IMR-90 (cell line): ENCODE measurements around the gene UBE3C. TPM values are rescaled to one million over a fixed set of nuclear protein-coding genes. Genes with fewer than 3 reads are reported as not detected.

Experiments used
- ATAC-seq: fragments of 200-7000 bp; cut with Tn5 transposase; 2 replicates; pipeline ENCODE4 v1.9.1; 2020; ENCODE audit warnings: low read depth, mild to moderate bottlenecking, moderate library complexity
- BruUV-seq: library from RNA; stranded (reverse); fragments of 400-500 nt; replicated peaks from 2 replicates; lab custom pipeline; 2021; lab: Mats Ljungman, UMichigan
- CTCF ChIA-PET: fragments of 300-600 bp; formaldehyde crosslinking; extraction: SDS; loops from one replicate; lab custom pipeline; 2021; ENCODE audit warnings: antibody characterized with exemption; lab: Yijun Ruan, JAX
- POLR2A ChIA-PET: fragments of 300-600 bp; sonication (Branson Sonifier 250); formaldehyde crosslinking; loops from one replicate; lab custom pipeline; 2022; ENCODE audit warnings: antibody characterized with exemption; ENCODE audit not compliant: unreplicated experiment; lab: Charles Lee
- DNase-seq: peaks from one replicate; pipeline ENCODE4 v3.0.0; 2013
- H2AFZ ChIP-seq: replicated peaks from 2 replicates; pipeline ENCODE3; 2013; ENCODE audit warnings: low read length, mild to moderate bottlenecking; ENCODE audit not compliant: poor library complexity
- H2AK5ac ChIP-seq: 2 replicates; pipeline ENCODE4 v1.6.1; 2013; ENCODE audit warnings: low read depth, low read length, inconsistent platforms
- H2AK9ac ChIP-seq: replicated peaks from 2 replicates; pipeline ENCODE3; 2013; ENCODE audit warnings: mild to moderate bottlenecking, low read depth, low read length, moderate library complexity; ENCODE audit not compliant: poor library complexity
- H2BK120ac ChIP-seq: 2 replicates; pipeline ENCODE4 v1.6.1; 2013; ENCODE audit warnings: low read depth, low read length, inconsistent platforms
- H2BK15ac ChIP-seq: 3 replicates; pipeline ENCODE4 v1.6.1; 2013; ENCODE audit warnings: low read depth, low read length, inconsistent platforms
- H2BK20ac ChIP-seq: 2 replicates; pipeline ENCODE4 v1.6.1; 2013; ENCODE audit warnings: low read depth, mild to moderate bottlenecking, inconsistent platforms, low read length, moderate library complexity
- H2BK5ac ChIP-seq: 2 replicates; pipeline ENCODE4 v1.6.1; 2013; ENCODE audit warnings: mild to moderate bottlenecking, low read depth, low read length, inconsistent platforms; ENCODE audit not compliant: poor library complexity, severe bottlenecking
- H3K14ac ChIP-seq: replicated peaks from 2 replicates; pipeline ENCODE4 v1.6.1; 2013; ENCODE audit warnings: low read depth, low read length, inconsistent platforms
- H3K18ac ChIP-seq: 2 replicates; pipeline ENCODE4 v1.6.1; 2013; ENCODE audit warnings: low read depth, low read length, control low read depth
- H3K23ac ChIP-seq: 2 replicates; pipeline ENCODE4 v1.6.1; 2013; ENCODE audit warnings: low read depth, low read length, inconsistent platforms
- H3K27ac ChIP-seq: 2 replicates; pipeline ENCODE4 v1.5.1; 2013; ENCODE audit warnings: mild to moderate bottlenecking, control low read depth, low read length; ENCODE audit not compliant: insufficient read depth
- H3K27me3 ChIP-seq: 2 replicates; pipeline ENCODE4 v1.6.1; 2013; ENCODE audit warnings: low read length; ENCODE audit not compliant: control insufficient read depth, insufficient read depth
- H3K36me3 ChIP-seq: 2 replicates; pipeline ENCODE4 v1.6.1; 2013; ENCODE audit warnings: low read length, mixed read lengths; ENCODE audit not compliant: control insufficient read depth, insufficient read depth
- H3K4ac ChIP-seq: 2 replicates; pipeline ENCODE4 v1.6.1; 2013; ENCODE audit warnings: low read depth, low read length, inconsistent platforms
- H3K4me1 ChIP-seq: 2 replicates; pipeline ENCODE4 v1.6.1; 2013; ENCODE audit warnings: low read length, mixed read lengths; ENCODE audit not compliant: control insufficient read depth, insufficient read depth
- H3K4me2 ChIP-seq: 2 replicates; pipeline ENCODE4 v1.6.1; 2013; ENCODE audit warnings: low read depth, mild to moderate bottlenecking, control low read depth, low read length, moderate library complexity
- H3K4me3 ChIP-seq: 2 replicates; pipeline ENCODE4 v1.5.1; 2013; ENCODE audit warnings: low read depth, mild to moderate bottlenecking, control low read depth, low read length, moderate library complexity; ENCODE audit not compliant: insufficient read depth
- H3K56ac ChIP-seq: 2 replicates; pipeline ENCODE4 v1.6.1; 2013; ENCODE audit warnings: low read length, inconsistent platforms; ENCODE audit not compliant: insufficient read depth; ENCODE audit errors: extremely low read depth
- H3K79me1 ChIP-seq, 2 experiments: 2 replicates each; pipeline ENCODE4 v1.6.1; 2013; ENCODE audit warnings: low read length in 2 of 2, inconsistent platforms in 1 of 2, low read depth in 1 of 2
- H3K9ac ChIP-seq: 2 replicates; pipeline ENCODE4 v1.6.1; 2013; ENCODE audit warnings: low read depth, low read length, control low read depth
- H3K9me1 ChIP-seq: 2 replicates; pipeline ENCODE4 v1.6.1; 2013; ENCODE audit warnings: low read length, inconsistent platforms; ENCODE audit not compliant: insufficient read depth
- H3K9me3 ChIP-seq: 2 replicates; pipeline ENCODE4 v1.6.1; 2013; ENCODE audit warnings: low read length; ENCODE audit not compliant: control insufficient read depth, insufficient read depth
- H4K20me1 ChIP-seq: 2 replicates; pipeline ENCODE4 v1.6.1; 2013; ENCODE audit warnings: low read length, inconsistent platforms; ENCODE audit not compliant: insufficient read depth
- H4K5ac ChIP-seq: 2 replicates; pipeline ENCODE4 v1.6.1; 2013; ENCODE audit warnings: mild to moderate bottlenecking, low read depth, low read length, control low read depth
- H4K8ac ChIP-seq, 2 experiments: 2 replicates each; pipeline ENCODE4 v1.6.1; 2013; ENCODE audit warnings: low read depth in 2 of 2, low read length in 2 of 2, control low read depth in 1 of 2, inconsistent platforms in 1 of 2
- H4K91ac ChIP-seq: 2 replicates; pipeline ENCODE4 v1.6.1; 2013; ENCODE audit warnings: low read depth, low read length, inconsistent platforms; ENCODE audit not compliant: insufficient read depth
- BHLHE40 ChIP-seq: fragments of 150-350 bp; IDR thresholded peaks from 2 replicates; pipeline ENCODE4 v1.6.1; 2016; ENCODE audit warnings: mild to moderate bottlenecking, low read depth, low read length
- MXI1 ChIP-seq: IDR thresholded peaks from 2 replicates; pipeline ENCODE4 v1.6.1; 2012; ENCODE audit warnings: low read depth, mild to moderate bottlenecking, low read length, moderate library complexity, borderline replicate concordance
- RCOR1 ChIP-seq: IDR thresholded peaks from 2 replicates; pipeline ENCODE4 v1.6.1; 2012; ENCODE audit warnings: mild to moderate bottlenecking, low read length, improper control_type of control experiment; ENCODE audit not compliant: insufficient replicate concordance
- SMC3 ChIP-seq: fragments of 150-350 bp; IDR thresholded peaks from 2 replicates; pipeline ENCODE4 v1.6.1; 2016; ENCODE audit warnings: low read depth, mild to moderate bottlenecking, antibody characterized with exemption, low read length, moderate library complexity
- WGBS, 2 experiments: methylation state at CpG; one replicate each; pipeline versions ENCODE4 v1.1.5 to v1.1.7; 2013; ENCODE audit warnings: missing lambda C conversion rate in 2 of 2; ENCODE audit not compliant: insufficient read length in 1 of 2; ENCODE audit errors: extremely low coverage in 2 of 2; 5-methylcytosine and 5-hydroxymethylcytosine counted together
- dilution Hi-C: fragments of 300-500 bp; cut with HindIII; formaldehyde crosslinking; loops from one replicate; pipeline ENCODE4 v1.14.3; 2018; ENCODE audit warnings: low sequenced_read_pairs; ENCODE audit not compliant: unreplicated experiment
- in situ Hi-C: fragments of 300-500 bp; cut with MboI; formaldehyde crosslinking; loops from 3 replicates; pipeline ENCODE4 v1.14.3; 2019; ENCODE audit warnings: low sequenced_read_pairs, inconsistent platforms, mixed read lengths
- intact Hi-C: fragments of 100-400 bp; cut with micrococcal nuclease; formaldehyde crosslinking; loops from 2 replicates; pipeline ENCODE4 v1.10.0; 2022
- polyA plus RNA-seq, 3 experiments: library from polyadenylated mRNA; depleted of rRNA; stranded (reverse); fragments of >200 nt; gene quantifications; 2 replicates each; pipeline ENCODE4 v1.2.3, GENCODE V29; 2012; ENCODE audit warnings: low replicate concordance in 1 of 3
- total RNA-seq: library from RNA; depleted of rRNA; stranded (reverse); fragments of >200 nt; gene quantifications from 2 replicates; pipeline ENCODE4 v1.2.3, GENCODE V29; 2012
- TF ChIP-seq, protein P1 (sequence below): fragments of 150-350 bp; IDR thresholded peaks from 2 replicates; pipeline ENCODE4 v1.6.1; 2017; ENCODE audit warnings: mild to moderate bottlenecking, antibody characterized with exemption, low read length, low read depth

UBE3C gene
- total and polyA plus RNA-seq, 2 of the 4 experiments (the other 2 are of a cell fraction): 43.0 to 60.6 TPM

DNA sequence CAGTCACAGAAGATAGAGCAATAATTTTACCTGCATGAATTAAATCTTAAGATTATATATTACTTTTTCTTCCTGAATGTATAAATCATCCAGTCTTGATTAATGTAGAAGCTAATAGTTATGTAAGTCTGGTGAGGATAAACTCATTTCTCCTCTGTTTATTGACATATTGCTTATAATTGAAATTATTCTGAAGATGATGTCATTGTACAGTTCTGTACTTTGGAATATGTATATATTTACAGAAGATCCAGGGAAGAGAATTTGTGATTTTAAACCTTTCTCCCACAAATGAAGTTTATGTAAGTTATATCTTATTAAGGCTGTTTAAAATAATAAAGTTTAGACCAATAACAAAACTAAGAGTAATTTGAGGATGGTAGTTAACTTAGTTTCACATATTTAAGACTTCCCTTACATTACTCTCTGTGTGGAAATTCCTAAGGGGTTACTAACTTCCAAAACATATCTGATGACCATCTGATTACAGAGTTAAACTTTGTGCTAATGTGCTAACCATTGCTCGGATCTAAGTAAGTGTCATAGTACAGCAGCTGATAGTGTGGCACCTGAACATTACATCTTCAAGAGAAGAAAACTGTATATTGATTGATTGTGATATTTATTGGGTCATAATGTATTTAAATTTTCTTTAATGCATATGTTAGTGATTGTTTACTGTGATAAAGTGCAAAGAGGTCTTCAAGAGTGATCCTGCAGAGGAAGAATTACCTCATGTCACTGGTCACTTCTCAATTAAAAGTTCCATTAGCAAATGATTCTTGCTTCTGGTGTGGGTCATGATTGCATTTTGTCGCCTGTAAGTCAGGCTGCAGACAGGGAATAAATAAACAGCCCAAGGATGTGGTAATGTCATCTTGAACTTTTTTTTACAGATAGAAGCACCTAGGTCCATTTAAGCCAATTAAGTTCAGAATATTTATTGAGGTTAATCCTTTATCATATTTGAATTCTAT, 96.9 kb downstream of the UBE3C start (continued):
- TF ChIP-seq MXI1 (no peak), BHLHE40 (no peak)

DNA sequence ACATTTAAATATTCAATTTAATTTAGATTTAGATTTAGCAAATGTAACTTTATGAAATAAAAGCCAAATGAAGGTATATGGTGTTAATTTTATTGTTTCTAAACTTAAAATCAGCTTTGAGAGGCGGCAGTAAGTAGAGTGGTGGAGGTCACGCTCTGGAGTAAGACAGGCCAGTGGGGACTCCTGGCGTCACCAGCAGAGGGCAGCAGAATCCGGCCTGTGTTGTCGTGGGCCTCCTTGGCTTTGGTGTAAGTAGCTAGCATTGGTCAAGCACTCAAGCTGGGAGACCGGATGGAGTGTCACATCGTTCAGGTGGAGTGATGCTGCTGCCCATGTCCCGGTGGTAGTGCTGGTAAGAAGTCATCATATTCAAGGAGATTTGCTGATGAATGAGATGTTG, 99.4 kb downstream of the UBE3C start:
- H3K9me3 ChIP-seq: no peaks in the 10 kb centered on the region
- ATAC-seq: no peak
- dilution Hi-C loops: no loop called here

More for the DNA sequence above, 99.4 kb downstream of the UBE3C start:
- no peak overlapping the region for H4K8ac ChIP-seq
- no peak overlapping the region for H2AK9ac ChIP-seq
- H3K18ac ChIP-seq: no peak overlapping the region
- no peak overlapping the region for H3K4me2 ChIP-seq
- no peaks in the 10 kb centered on the region for H3K27me3 ChIP-seq
- no TSS peak for BruUV-seq
- CTCF ChIA-PET: no interaction called here
- H3K9me1 ChIP-seq: peaks cover 17% of the 10 kb centered on the region
- H2BK15ac ChIP-seq: no peak overlapping the region
- H2AK5ac ChIP-seq: no peak overlapping the region; the same call in 1 of the 2 replicates
- no peak overlapping the region for H2BK20ac ChIP-seq
- no peak overlapping the region for H3K4me3 ChIP-seq
- POLR2A ChIA-PET: no interaction called here
- H2BK120ac ChIP-seq: no peak overlapping the region
- peaks cover 25 to 63% of the 10 kb centered on the region in 2 experiments for H3K79me1 ChIP-seq
- H3K14ac ChIP-seq: no peak overlapping the region
- H2AFZ ChIP-seq: no peak overlapping the region
- no peak overlapping the region for H3K56ac ChIP-seq
- H3K9ac ChIP-seq: no peak overlapping the region
- H3K27ac ChIP-seq: no peak overlapping the region
- in situ Hi-C loops (no loop called here), intact Hi-C loops (no loop called here)
- no peak overlapping the region for H3K23ac ChIP-seq
- H4K91ac ChIP-seq: no peak overlapping the region
- no peak overlapping the region for H4K5ac ChIP-seq
- no peak for DNase-seq
- peaks cover 22% of the 10 kb centered on the region for H3K36me3 ChIP-seq
- no peak overlapping the region for H3K4ac ChIP-seq
- H4K20me1 ChIP-seq: peaks cover 4% of the 10 kb centered on the region; the same call in 1 of the 2 replicates
- H2BK5ac ChIP-seq: no peak overlapping the region
- WGBS, 2 experiments: 100% methylated on average over 8 of the region's 8 CpGs; no CpG with 5 or more reads in 1 of the 2 experiments
- no peaks in the 10 kb centered on the region for H3K4me1 ChIP-seq
- TF ChIP-seq SMC3 (no peak), RCOR1 (no peak)
- TF ChIP-seq, protein P1, sequence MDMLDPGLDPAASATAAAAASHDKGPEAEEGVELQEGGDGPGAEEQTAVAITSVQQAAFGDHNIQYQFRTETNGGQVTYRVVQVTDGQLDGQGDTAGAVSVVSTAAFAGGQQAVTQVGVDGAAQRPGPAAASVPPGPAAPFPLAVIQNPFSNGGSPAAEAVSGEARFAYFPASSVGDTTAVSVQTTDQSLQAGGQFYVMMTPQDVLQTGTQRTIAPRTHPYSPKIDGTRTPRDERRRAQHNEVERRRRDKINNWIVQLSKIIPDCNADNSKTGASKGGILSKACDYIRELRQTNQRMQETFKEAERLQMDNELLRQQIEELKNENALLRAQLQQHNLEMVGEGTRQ: no peak
